Lower lobe of right lung (tissue), 2 donors: Measurements from ENCODE around the gene NAV2. TPM values are rescaled to one million over a fixed set of nuclear protein-coding genes. Genes with fewer than 3 reads are reported as not detected.

Source experiments
- ATAC-seq, 2 donors: fragments of 200-7000 bp; cut with Tn5 transposase; one replicate each; pipeline ENCODE4 v1.9.1; 2020 to 2022; ENCODE audit warnings: mild to moderate bottlenecking in 2 of 2, moderate library complexity in 2 of 2
- DNase-seq: peaks from one replicate; pipeline ENCODE4 v3.0.0-alpha.2; 2020
- H3K27ac ChIP-seq: fragments of 200-600 bp; one replicate; pipeline ENCODE4 v1.8.0; 2022
- H3K27me3 ChIP-seq: fragments of 200-600 bp; one replicate; pipeline ENCODE4 v1.8.0; 2022; ENCODE audit warnings: low read depth
- H3K36me3 ChIP-seq: fragments of 200-600 bp; one replicate; pipeline ENCODE4 v1.8.0; 2022; ENCODE audit warnings: mild to moderate bottlenecking
- H3K4me1 ChIP-seq: fragments of 200-600 bp; one replicate; pipeline ENCODE4 v1.8.0; 2022
- H3K4me3 ChIP-seq: fragments of 200-600 bp; one replicate; pipeline ENCODE4 v1.8.0; 2022; ENCODE audit warnings: mild to moderate bottlenecking
- H3K9me3 ChIP-seq: fragments of 200-600 bp; one replicate; pipeline ENCODE4 v1.8.0; 2022
- CTCF ChIP-seq: fragments of 200-600 bp; IDR thresholded peaks from one replicate; pipeline ENCODE4 v1.8.0; 2022; ENCODE audit warnings: antibody characterized with exemption, mild to moderate bottlenecking
- intact Hi-C: fragments of 100-400 bp; cut with DNase I; formaldehyde crosslinking; loops from one replicate; pipeline ENCODE4 v1.11.0; 2022
- total RNA-seq: library from RNA; stranded (reverse); fragmentation: NEBNext Ultra II Directional; extraction: Animal tissue kit (Norgen Biotek cat#: 25700); gene quantifications from one replicate; pipeline ENCODE4 v1.2.1, GENCODE V29; 2021
- donor health status: DM: no; HTN: yes; CAD: no; lungs with severe emphysema.

NAV2 gene
- total RNA-seq, 1 donor from 2014 or later: 36.9 TPM

- no peaks in the 10 kb centered on the region for H3K36me3 ChIP-seq
- H3K27ac ChIP-seq: no peak overlapping the region
- no peak for DNase-seq
- intact Hi-C loops: no loop called here
- no peak overlapping the region for H3K4me3 ChIP-seq
- H3K9me3 ChIP-seq: no peaks in the 10 kb centered on the region
- no peaks in the 10 kb centered on the region for H3K27me3 ChIP-seq
- no peak for TF ChIP-seq CTCF
- H3K4me1 ChIP-seq: peaks cover 5% of the 10 kb centered on the region
- ATAC-seq: peak in 1 of 2 donors; percentile 30
These were observed 141.3 kb downstream of the NAV2 start for GRCh38 chr11:19853920-19854319.

- no peaks in the 10 kb centered on the region for H3K27me3 ChIP-seq
- H3K36me3 ChIP-seq: no peaks in the 10 kb centered on the region
- DNase-seq (no peak), ATAC-seq (peak; percentile 47 to 76)
- no peak overlapping the region for H3K4me3 ChIP-seq
- H3K4me1 ChIP-seq: peaks cover 7% of the 10 kb centered on the region
- intact Hi-C loops: no loop called here
- TF ChIP-seq CTCF: no peak
- no peak overlapping the region for H3K27ac ChIP-seq
- no peaks in the 10 kb centered on the region for H3K9me3 ChIP-seq
These were observed 148.5 kb downstream of the NAV2 start for GRCh38 chr11:19861171-19861570.

GRCh38 chr11:19862091-19862490 lies 149.5 kb downstream of the NAV2 start:
- no peaks in the 10 kb centered on the region for H3K27me3 ChIP-seq
- DNase-seq (no peak), ATAC-seq (no peak)
- no peaks in the 10 kb centered on the region for H3K36me3 ChIP-seq
- H3K4me3 ChIP-seq: no peak overlapping the region
- H3K4me1 ChIP-seq: peaks cover 7% of the 10 kb centered on the region
- no peaks in the 10 kb centered on the region for H3K9me3 ChIP-seq
- H3K27ac ChIP-seq: no peak overlapping the region
- intact Hi-C loops: no loop called here
- no peak for TF ChIP-seq CTCF

- H3K4me1 ChIP-seq: peaks cover 7% of the 10 kb centered on the region
- DNase-seq (no peak), ATAC-seq (peak; percentile 38 to 43)
- H3K36me3 ChIP-seq: no peaks in the 10 kb centered on the region
- no peaks in the 10 kb centered on the region for H3K27me3 ChIP-seq
- H3K4me3 ChIP-seq: no peak overlapping the region
- no peaks in the 10 kb centered on the region for H3K9me3 ChIP-seq
- intact Hi-C loops: no loop called here
- no peak overlapping the region for H3K27ac ChIP-seq
- no peak for TF ChIP-seq CTCF
These were observed 151.8 kb downstream of the NAV2 start for GRCh38 chr11:19864141-19865140.

GRCh38 chr11:19866037-19866436 lies 153.4 kb downstream of the NAV2 start:
- Histone ChIP-seq H3K4me1 (peaks cover 7% of the 10 kb centered on the region), H3K4me3 (no peak overlapping the region), H3K9me3 (no peaks in the 10 kb centered on the region), H3K36me3 (no peaks in the 10 kb centered on the region), H3K27ac (no peak overlapping the region), H3K27me3 (no peaks in the 10 kb centered on the region)
- no peak for ATAC-seq
- intact Hi-C loops: no loop called here
- no peak for DNase-seq
- TF ChIP-seq CTCF: no peak
